Heart right ventricle (tissue), 16 donors: Measurements from ENCODE around the gene ST6GALNAC3. TPM values are rescaled to one million over a fixed set of nuclear protein-coding genes. Genes with fewer than 3 reads are reported as not detected.

Source experiments
- ATAC-seq, 8 donors: fragments of 200-7000 bp; cut with Tn5 transposase; one replicate each; pipeline ENCODE4 v1.9.1; 2020; ENCODE audit warnings: mild to moderate bottlenecking in 8 of 8, moderate library complexity in 8 of 8, moderate number of reproducible peaks in 1 of 8
- DNase-seq, 2 donors: peaks; one replicate each; pipeline ENCODE4 v3.0.0-alpha.2; 2020
- H3K27ac ChIP-seq, 10 donors: fragments of 200-600 bp; sonication (generic) in 2 of 10; one replicate each; pipeline versions ENCODE4 v1.5.0 to v1.8.0; 2020 to 2022; ENCODE audit warnings: mild to moderate bottlenecking in 3 of 10
- H3K27me3 ChIP-seq, 7 donors: fragments of 200-600 bp; one replicate each; pipeline ENCODE4 v1.8.0; 2021 to 2022; ENCODE audit warnings: mild to moderate bottlenecking in 2 of 7
- H3K36me3 ChIP-seq, 9 donors: fragments of 200-600 bp; sonication (generic) in 1 of 9; one replicate each; pipeline versions ENCODE4 v1.5.0 to v1.8.0; 2020 to 2022; ENCODE audit warnings: mild to moderate bottlenecking in 2 of 9
- H3K4me1 ChIP-seq, 9 donors: fragments of 200-600 bp; sonication (generic) in 1 of 9; one replicate each; pipeline versions ENCODE4 v1.5.0 to v1.8.0; 2020 to 2022; ENCODE audit warnings: mild to moderate bottlenecking in 4 of 9
- H3K4me3 ChIP-seq, 10 donors: fragments of 200-600 bp; sonication (generic) in 2 of 10; one replicate each; pipeline versions ENCODE4 v1.5.0 to v1.8.0; 2020 to 2022; ENCODE audit warnings: mild to moderate bottlenecking in 7 of 10, moderate library complexity in 2 of 10
- H3K9me3 ChIP-seq, 11 donors: fragments of 200-600 bp in 10 of 11; sonication (generic) in 2 of 11; one replicate each; pipeline versions ENCODE4 v1.5.0 to v1.8.0; 2013 to 2022; ENCODE audit warnings: mild to moderate bottlenecking in 2 of 11, control low read depth in 1 of 11, moderate library complexity in 1 of 11
- CTCF ChIP-seq, 9 donors: fragments of 200-600 bp; sonication (generic) in 2 of 9; IDR thresholded peaks; one replicate each; pipeline versions ENCODE4 v1.5.0 to v1.8.0; 2021 to 2022; ENCODE audit warnings: antibody characterized with exemption in 9 of 9, mild to moderate bottlenecking in 5 of 9, moderate library complexity in 1 of 9
- WGBS, 2 donors: extraction: QIAGEN DNeasy Blood & Tissue Kit; methylation state at CpG; one replicate each; pipeline ENCODE4 v1.1.7; 2013; ENCODE audit warnings: inconsistent platforms in 1 of 2; 5-methylcytosine and 5-hydroxymethylcytosine counted together
- intact Hi-C, 10 donors: fragments of 100-400 bp; cut with DNase I; formaldehyde crosslinking; loops; one replicate each; pipeline versions ENCODE4 v1.11.1 to v1.14.2; 2022
- polyA plus RNA-seq, 2 donors: library from polyadenylated mRNA; stranded (reverse); fragments of 200-250 nt; gene quantifications; one replicate each; pipeline ENCODE4 v1.2.3, GENCODE V29; 2013
- total RNA-seq, 10 donors: library from RNA; stranded (reverse); fragmentation: NEBNext Ultra II Directional in 3 of 10; extraction: Animal tissue kit (Norgen Biotek cat#: 25700) in 3 of 10; gene quantifications; one replicate each; pipeline versions ENCODE4 v1.2.1 to v1.2.4, GENCODE V29; 2021 to 2023
- donor health status: Arrhythmogenic right ventricular cardiomyopathy.
- donor health status: ischemic (EF 13 %, LVEDD 7.1; RV severe dilation, severe dysfunction).
- donor health status: healthy with polysubstance abuse.
- donor health status: DM: no; HTN: yes; CAD: no.
- donor health status: DM: no; HTN: no; CAD: no.
- donor health status: ischemic (EF 25% LVEDD 6.9; RV normal size, moderate dysfunction).
- donor health status: ischemic (EF 25% LVEDD 5.7; RV mildly dilated, moderate dysfunction).
- donor health status: healthy.
- donor health status: DM: yes; HTN: yes; CAD: no.
- donor health status: Ischemic cardiomyopathy.
- donor health status: ischemic (EF 35%, LVEDD 5.7; RV mildly dilated, moderate dysfunction).
- donor health status: nonischemic (EF 11% LVEDD 7.7; RV severe dilation, severe dysfunction).
- donor health status: DM: yes; HTN: yes; CAD: no.
- donor health status: PGD.
- donor health status: ischemic (EF 29% LVEDD 5.4; RV normal size, mild dysfunction).
- donor health status: nonischemic (EF 23%, LVEDD 6.1; RV moderate dilation, normal function).

The ST6GALNAC3 gene
- total and polyA plus RNA-seq, 12 donors, result 2.8 to 10.3 (median 4.8) TPM

- no peak overlapping the region for H3K27ac ChIP-seq
- H3K9me3 ChIP-seq, result peaks cover 0 to 9% (median 0%) of the 10 kb centered on the region in 11 donors
Observed at GRCh38 chr1:76250271-76250670, 175.7 kb downstream of the ST6GALNAC3 start.

GRCh38 chr1:76252431-76252830, 177.9 kb downstream of the ST6GALNAC3 start:
- H3K27ac ChIP-seq, result no peak overlapping the region

More at GRCh38 chr1:76250271-76250670, 175.7 kb downstream of the ST6GALNAC3 start:
- H3K4me1 ChIP-seq, result peaks cover 0 to 11% (median 0%) of the 10 kb centered on the region in 9 donors
- H3K4me3 ChIP-seq, result no peak overlapping the region
- no peaks in the 10 kb centered on the region for H3K27me3 ChIP-seq
- no peak for ATAC-seq
- no peak for DNase-seq
- intact Hi-C loops, result no loop called here
- H3K36me3 ChIP-seq, result no peaks in the 10 kb centered on the region
- 45 to 49% methylated on average over 2 of the region's 2 CpGs for WGBS, 2 donors
- TF ChIP-seq CTCF (IDR thresholded peaks at IDR 0.05), result no peak

GRCh38 chr1:76254104-76255030, 179.8 kb downstream of the ST6GALNAC3 start:
- no peaks in the 10 kb centered on the region for H3K36me3 ChIP-seq
- no peak overlapping the region for H3K4me3 ChIP-seq
- WGBS, 2 donors, result 65 to 71% methylated on average over 9 of the region's 9 CpGs
- H3K27ac ChIP-seq, result peak overlapping the region in 1 of 10 donors; percentile 52
- DNase-seq (no peak), ATAC-seq (peak in 5 of 8 donors; percentile 46 to 88 (median 64))
- peaks cover 0 to 15% (median 6%) of the 10 kb centered on the region in 9 donors for H3K4me1 ChIP-seq
- H3K9me3 ChIP-seq, result peaks cover 0 to 4% (median 0%) of the 10 kb centered on the region in 11 donors
- no peak for TF ChIP-seq CTCF (IDR thresholded peaks at IDR 0.05)
- no peaks in the 10 kb centered on the region for H3K27me3 ChIP-seq
- intact Hi-C loops, result no loop called here

More at GRCh38 chr1:76252431-76252830, 177.9 kb downstream of the ST6GALNAC3 start:
- WGBS, 2 donors, result 53 to 70% methylated on average over 3 of the region's 3 CpGs
- no peaks in the 10 kb centered on the region for H3K27me3 ChIP-seq
- peaks cover 0 to 15% (median 6%) of the 10 kb centered on the region in 9 donors for H3K4me1 ChIP-seq
- H3K4me3 ChIP-seq, result no peak overlapping the region
- intact Hi-C loops, result no loop called here
- DNase-seq (no peak), ATAC-seq (no peak)
- no peak for TF ChIP-seq CTCF (IDR thresholded peaks at IDR 0.05)
- peaks cover 0 to 8% (median 0%) of the 10 kb centered on the region in 11 donors for H3K9me3 ChIP-seq
- no peaks in the 10 kb centered on the region for H3K36me3 ChIP-seq

- DNase-seq (no peak), ATAC-seq (peak in 1 of 8 donors; percentile 12)
- Histone ChIP-seq H3K4me1 (peaks cover 0 to 23% (median 6%) of the 10 kb centered on the region in 9 donors), H3K9me3 (no peaks in the 10 kb centered on the region), H3K4me3 (no peak overlapping the region), H3K36me3 (no peaks in the 10 kb centered on the region), H3K27ac (no peak overlapping the region), H3K27me3 (no peaks in the 10 kb centered on the region)
- TF ChIP-seq CTCF (IDR thresholded peaks at IDR 0.05), result no peak
- 51% methylated on average over 3 of the region's 3 CpGs for whole genome bisulfite sequencing, 2 donors
- intact Hi-C loops, result no loop called here
Observed at GRCh38 chr1:76256289-76257223, 182.0 kb downstream of the ST6GALNAC3 start.
